HepG2 (cell line): Measurements from ENCODE around the gene VAV2.

Experiments
- BRD4 ChIP-seq: sonication (generic); formaldehyde crosslinking; IDR thresholded peaks from 2 replicates; pipeline ENCODE4 v1.4.0; 2020; ENCODE audit warnings: missing genetic modification reagents
- CTCF ChIP-seq: sonication (generic); formaldehyde crosslinking; IDR thresholded peaks from 2 replicates; pipeline ENCODE4 v1.5.0; 2020; ENCODE audit warnings: mild to moderate bottlenecking, missing genetic modification reagents, moderate library complexity
- ETV6 ChIP-seq: sonication (generic); formaldehyde crosslinking; conservative IDR thresholded peaks from 2 replicates; pipeline ENCODE4 v1.4.0; 2020; ENCODE audit warnings: missing genetic modification reagents
- IRX3 ChIP-seq: sonication (generic); formaldehyde crosslinking; IDR thresholded peaks from 2 replicates; pipeline ENCODE4 v1.8.1; 2023; ENCODE audit warnings: mild to moderate bottlenecking, low read depth, missing genetic modification reagents, borderline replicate concordance
- KDM5B ChIP-seq: sonication (generic); formaldehyde crosslinking; IDR thresholded peaks from 2 replicates; pipeline ENCODE4 v1.4.0; 2020; ENCODE audit warnings: missing genetic modification reagents, mild to moderate bottlenecking, borderline replicate concordance
- RFX5 ChIP-seq: IDR thresholded peaks from 2 replicates; pipeline ENCODE4 v1.6.1; 2011; ENCODE audit warnings: low read depth, low read length, improper control_type of control experiment
- RXRA ChIP-seq: sonication (generic); formaldehyde crosslinking; IDR thresholded peaks from 2 replicates; pipeline ENCODE4 v1.5.1; 2020; ENCODE audit warnings: missing genetic modification reagents
- SIN3A ChIP-seq: IDR thresholded peaks from 2 replicates; pipeline ENCODE4 v1.6.1; 2011; ENCODE audit warnings: low read depth, mild to moderate bottlenecking, control low read depth, low read length, borderline replicate concordance
- U2AF2 ChIP-seq: fragments of 200-400 bp; formaldehyde crosslinking; IDR thresholded peaks from 2 replicates; pipeline ENCODE4 v1.6.1; 2017; ENCODE audit warnings: low read depth, mild to moderate bottlenecking, low read length
- ZNF687 ChIP-seq: sonication (generic); formaldehyde crosslinking; IDR thresholded peaks from 2 replicates; pipeline ENCODE4 v1.5.1; 2020; ENCODE audit warnings: mild to moderate bottlenecking, missing genetic modification reagents, moderate library complexity

GRCh38 chr9:133986774-133987445 lies 5.2 kb downstream of the VAV2 start:
- no peak for TF ChIP-seq CTCF
- TF ChIP-seq ETV6 (CRISPR knock-in tag), result no peak
- TF ChIP-seq ZNF687 (CRISPR knock-in tag), result no peak
- no peak for TF ChIP-seq IRX3 (CRISPR knock-in tag)
- no peak for TF ChIP-seq SIN3A
- TF ChIP-seq BRD4 (CRISPR knock-in tag), result no peak
- no peak for TF ChIP-seq U2AF2
- TF ChIP-seq RXRA (CRISPR knock-in tag), result no peak
- no peak for TF ChIP-seq KDM5B (CRISPR knock-in tag)
- TF ChIP-seq RFX5, result no peak
